8988T (cell line): ENCODE results near the gene CCDC120.

Experiments
- DNase-seq: peaks from one replicate; pipeline ENCODE4 v3.0.0; 2011

Gene CCDC120, protein sequence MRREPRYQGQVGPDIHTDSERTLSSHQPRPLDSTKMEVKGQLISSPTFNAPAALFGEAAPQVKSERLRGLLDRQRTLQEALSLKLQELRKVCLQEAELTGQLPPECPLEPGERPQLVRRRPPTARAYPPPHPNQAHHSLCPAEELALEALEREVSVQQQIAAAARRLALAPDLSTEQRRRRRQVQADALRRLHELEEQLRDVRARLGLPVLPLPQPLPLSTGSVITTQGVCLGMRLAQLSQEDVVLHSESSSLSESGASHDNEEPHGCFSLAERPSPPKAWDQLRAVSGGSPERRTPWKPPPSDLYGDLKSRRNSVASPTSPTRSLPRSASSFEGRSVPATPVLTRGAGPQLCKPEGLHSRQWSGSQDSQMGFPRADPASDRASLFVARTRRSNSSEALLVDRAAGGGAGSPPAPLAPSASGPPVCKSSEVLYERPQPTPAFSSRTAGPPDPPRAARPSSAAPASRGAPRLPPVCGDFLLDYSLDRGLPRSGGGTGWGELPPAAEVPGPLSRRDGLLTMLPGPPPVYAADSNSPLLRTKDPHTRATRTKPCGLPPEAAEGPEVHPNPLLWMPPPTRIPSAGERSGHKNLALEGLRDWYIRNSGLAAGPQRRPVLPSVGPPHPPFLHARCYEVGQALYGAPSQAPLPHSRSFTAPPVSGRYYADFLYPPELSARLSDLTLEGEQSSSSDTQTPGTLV

DNA sequence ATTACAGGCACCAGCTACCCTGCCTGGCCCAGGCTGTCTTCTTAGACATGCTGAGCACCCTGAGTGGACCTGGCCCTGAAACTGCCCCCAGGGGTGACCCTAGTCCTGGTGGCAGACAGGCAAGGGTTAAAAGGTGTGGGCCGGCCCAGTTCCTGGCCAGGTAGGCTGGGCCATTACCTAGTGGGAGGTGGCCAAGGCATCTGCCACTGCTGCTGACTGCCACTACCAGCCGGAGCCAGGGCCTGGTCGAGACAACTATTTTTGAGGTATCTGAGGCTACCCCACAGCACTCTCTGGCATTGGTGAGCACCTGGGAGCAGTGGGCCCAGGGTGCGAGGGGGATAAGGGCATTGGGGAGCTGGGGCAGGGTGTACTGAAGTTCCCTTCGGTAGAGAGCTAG is at the start of gene CCDC120:
TSS of gene CCDC120 (plus strand) at position 206 of the 400 bp plus-strand sequence. CDS start 3,043 bp downstream, outside the sequence.
- no peak for DNase-seq

GRCh38 chrX:49019050-49019449 is 39.7 kb upstream of the CCDC120 start:
- DNase-seq = no peak

- DNase-seq = no peak
These were observed 39.1 kb upstream of the CCDC120 start for GRCh38 chrX:49019599-49020249.

DNA sequence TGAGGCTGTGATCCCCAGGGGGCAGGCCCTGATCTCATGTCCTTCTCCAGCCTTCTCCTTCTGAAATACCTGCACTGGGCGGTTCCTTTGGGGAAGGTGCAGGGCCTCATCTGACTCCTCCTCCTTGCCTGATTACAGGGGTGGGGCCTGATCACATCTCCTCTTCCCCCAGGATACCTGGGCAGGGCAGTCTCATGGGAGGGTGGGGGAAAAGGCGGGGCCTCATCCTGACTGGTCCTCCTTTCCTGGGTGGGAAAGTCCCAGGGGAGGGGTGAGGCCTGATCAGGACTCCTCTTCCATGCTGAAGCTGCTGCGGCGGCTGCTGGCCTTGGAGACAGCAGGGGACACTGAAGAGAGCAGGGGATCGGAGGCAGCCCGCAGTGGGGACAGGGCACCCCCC is 28.9 kb upstream of the CCDC120 start:
- no peak for DNase-seq

DNA sequence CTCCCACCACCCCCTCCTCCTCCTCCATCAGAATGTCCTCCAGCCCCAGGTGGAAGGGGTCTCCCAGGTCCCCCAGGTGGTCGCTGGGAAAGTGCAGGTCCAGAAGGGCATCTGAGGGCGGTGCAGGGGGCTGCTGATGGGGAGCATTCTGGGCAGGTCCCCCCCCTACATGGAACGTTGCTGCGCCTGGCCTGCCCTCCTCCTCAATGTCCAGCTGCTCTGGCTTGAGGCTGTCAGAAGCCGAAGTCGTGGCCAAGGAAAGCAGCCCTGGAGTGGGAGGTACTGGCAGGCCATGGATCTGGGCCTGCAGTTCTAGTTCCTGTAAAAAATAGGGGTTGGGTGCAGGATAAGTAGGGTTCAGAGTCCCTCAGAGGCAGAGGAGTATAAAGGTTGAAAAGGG is 28.5 kb upstream of the CCDC120 start:
- DNase-seq = no peak

DNA sequence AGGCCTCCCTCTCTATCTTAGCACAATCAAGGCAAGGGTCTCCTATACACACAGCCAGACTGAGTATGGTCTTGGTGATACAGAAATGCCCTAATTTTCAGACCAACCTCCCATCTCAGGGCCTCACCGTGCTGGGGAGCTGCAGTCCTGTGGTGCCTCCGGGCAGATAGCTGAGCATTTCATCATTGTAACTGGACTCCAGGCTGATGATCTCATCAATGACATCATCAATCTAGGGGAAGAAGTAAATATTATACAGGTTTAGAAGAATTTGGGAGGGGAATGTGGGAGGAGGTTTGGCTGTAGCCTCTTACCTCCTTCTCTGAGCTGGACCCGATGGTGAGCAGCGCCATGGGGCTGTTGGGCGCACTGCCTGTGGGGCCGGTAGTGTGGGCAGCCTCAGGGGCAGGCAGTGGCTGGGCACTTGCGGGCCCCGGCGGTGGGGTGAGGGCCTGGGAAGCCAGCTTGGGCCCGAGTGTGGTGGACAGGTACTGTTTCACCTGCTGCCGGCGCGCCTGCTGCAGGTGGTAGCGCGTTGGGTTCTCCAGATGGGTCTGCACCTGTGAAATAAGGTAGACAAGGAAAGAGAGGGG is 20.8 kb upstream of the CCDC120 start:
- no peak for DNase-seq

GRCh38 chrX:49039598-49040375 is 19.0 kb upstream of the CCDC120 start:
- peak; percentile 80 for DNase-seq

GRCh38 chrX:49040376-49040955 is 18.3 kb upstream of the CCDC120 start:
- DNase-seq = no peak

GRCh38 chrX:49041744-49042580 is 16.8 kb upstream of the CCDC120 start:
- DNase-seq = no peak

- no peak for DNase-seq
These were observed 16.1 kb upstream of the CCDC120 start for GRCh38 chrX:49042581-49043219.

- DNase-seq = peak; percentile 80
These were observed 15.4 kb upstream of the CCDC120 start, which contains the start of gene TFE3 for GRCh38 chrX:49043220-49043986. TFE3 (minus strand) TSS chrX:49043357; CDS start chrX:49043226, 131 bp downstream.

DNA sequence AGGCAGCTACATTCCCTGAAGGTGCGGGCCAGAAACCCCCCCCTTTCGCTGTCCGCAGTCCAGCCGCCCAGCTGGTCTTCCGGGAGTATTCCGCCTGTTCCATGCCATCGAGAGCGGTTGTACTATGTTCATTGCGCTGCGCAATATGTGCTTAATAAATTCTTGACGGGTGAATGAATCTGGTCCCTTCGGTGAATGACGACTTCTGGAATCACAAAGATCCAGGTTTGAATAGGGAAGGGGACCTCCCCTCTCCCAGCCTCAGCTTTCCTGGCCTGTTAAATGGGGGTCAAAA is 14.9 kb upstream of the CCDC120 start:
- DNase-seq = no peak

- DNase-seq = peak; percentile 72
These were observed 5.4 kb upstream of the CCDC120 start for GRCh38 chrX:49053223-49054072.

DNA sequence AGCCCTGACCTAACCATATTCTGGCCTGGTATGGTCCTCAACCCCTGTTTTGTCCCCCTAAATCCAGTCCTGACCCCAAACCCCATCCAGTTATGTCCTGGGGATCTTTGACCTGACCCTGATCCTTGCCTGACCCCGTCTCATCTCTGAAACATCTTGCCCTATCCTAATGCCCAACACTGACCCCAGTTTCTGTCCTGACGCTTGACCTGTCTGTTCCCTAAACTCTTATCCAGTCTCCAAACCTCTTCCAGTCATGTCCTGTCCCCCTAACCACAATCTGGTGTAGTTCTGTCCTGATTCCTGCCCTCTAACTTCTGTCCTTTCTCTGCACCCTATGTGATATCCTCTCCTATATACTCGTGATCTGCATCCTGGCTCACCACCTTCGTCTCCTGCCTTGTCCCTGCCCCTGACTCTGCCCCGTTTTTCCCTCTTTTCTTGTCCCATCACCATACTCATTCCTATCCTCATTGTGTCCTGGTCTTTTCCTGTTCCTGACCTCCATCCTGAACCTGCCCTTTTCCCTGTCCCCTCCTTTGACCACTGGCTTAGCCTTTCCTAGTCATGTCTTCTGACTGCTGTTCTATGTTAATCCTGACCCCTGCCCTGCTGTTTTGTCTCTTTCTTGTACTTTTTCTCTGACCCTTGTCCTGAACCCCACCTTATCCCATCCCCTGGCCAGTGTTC is 4.6 kb upstream of the CCDC120 start:
- no peak for DNase-seq

DNA sequence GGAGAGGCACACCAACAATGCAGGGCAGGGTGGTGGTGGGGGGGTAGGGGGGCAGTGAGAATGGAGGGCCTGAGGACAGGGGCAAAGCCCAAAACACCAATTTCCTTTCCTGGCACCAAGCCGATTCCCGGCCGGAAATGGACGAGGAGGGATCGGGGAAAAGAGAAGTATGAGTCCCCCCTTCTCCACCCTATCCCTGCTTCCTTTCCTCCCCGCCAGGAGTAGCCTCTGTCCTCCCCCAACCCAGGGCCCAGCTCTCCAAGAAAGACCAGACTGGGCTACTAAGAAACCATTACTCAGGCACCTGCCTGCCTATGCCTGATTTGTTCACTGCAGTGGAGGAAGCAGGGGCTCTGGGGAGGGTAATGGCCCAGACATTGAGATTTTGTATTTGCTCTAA is 402 bp downstream of the CCDC120 start:
- no peak for DNase-seq

DNA sequence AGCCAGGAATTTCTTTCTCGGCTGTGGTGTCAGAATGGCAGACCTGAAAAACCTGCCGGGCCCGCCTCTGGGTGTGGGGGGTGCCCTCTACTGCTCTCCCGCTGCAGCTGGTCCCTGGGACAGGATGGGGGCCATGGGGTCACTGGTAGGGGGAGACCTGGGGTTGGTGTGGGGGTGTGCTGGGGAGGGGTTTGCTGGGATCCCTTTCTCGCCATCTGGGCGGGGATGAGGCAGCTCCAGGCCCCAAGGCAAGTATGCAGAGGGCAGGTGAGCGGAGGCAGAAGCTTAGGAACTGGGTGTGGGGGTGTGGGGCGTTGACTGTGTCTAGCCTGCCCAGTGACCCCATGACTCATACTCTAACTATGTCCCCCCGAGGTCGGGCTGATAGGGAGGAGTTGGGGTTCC is 884 bp downstream of the CCDC120 start:
- DNase-seq = peak; percentile 28

DNA sequence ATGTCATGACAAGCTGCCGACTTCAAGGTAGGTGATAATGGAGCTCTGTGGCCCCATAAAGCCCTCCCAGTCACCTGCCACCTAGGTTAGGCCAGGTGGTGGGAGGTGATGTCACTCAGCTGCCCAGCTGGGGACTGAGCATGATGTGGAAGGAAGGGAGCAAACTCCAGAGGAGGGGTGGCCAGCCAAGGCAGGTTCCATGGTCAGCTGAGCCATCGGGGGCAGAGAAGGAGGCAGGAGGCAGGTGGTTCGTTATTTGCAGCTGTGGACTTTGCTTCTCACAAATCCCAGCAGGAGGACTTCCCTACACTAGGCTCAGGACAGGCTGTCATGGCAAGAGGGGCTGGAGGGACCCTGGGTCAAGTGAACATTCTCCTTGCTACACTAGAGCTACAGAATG is 2.1 kb downstream of the CCDC120 start:
- DNase-seq = no peak

- DNase-seq = no peak
These were observed 2.7 kb downstream of the CCDC120 start for GRCh38 chrX:49061490-49061889.
